Stimulated activated CD8-positive, alpha-beta memory T cell treated with anti-CD3 and anti-CD28 coated beads, Interleukin-2, amount 100 ng/mL, for 48 hours (primary cell): ENCODE measurements around the gene RUFY3.

Experiments
- DNase-seq, 2 donors: peaks; one replicate each; pipeline ENCODE4 v3.0.0-alpha.2; 2020; ENCODE audit warnings: low read depth in 2 of 2

RUFY3 gene

GRCh38 chr4:70778888-70779422 lies 57.2 kb downstream of the RUFY3 start:
- no peak for DNase-seq

GRCh38 chr4:70783096-70783495 lies 61.3 kb downstream of the RUFY3 start:
- no peak for DNase-seq

- no peak for DNase-seq
Measured at GRCh38 chr4:70787496-70787895, 65.7 kb downstream of the RUFY3 start.

GRCh38 chr4:70788733-70789132 lies 67.0 kb downstream of the RUFY3 start:
- DNase-seq = no peak

GRCh38 chr4:70793626-70794025 lies 71.9 kb downstream of the RUFY3 start:
- no peak for DNase-seq

GRCh38 chr4:70801265-70801809 lies 79.6 kb downstream of the RUFY3 start:
- DNase-seq = no peak

GRCh38 chr4:70802928-70803580 lies 81.3 kb downstream of the RUFY3 start:
- DNase-seq = no peak

- no peak for DNase-seq
Measured at GRCh38 chr4:70808151-70808550, 86.4 kb downstream of the RUFY3 start.

- DNase-seq = no peak
Measured at GRCh38 chr4:70815370-70815769, 93.6 kb downstream of the RUFY3 start.

GRCh38 chr4:70816894-70817293 lies 95.1 kb downstream of the RUFY3 start:
- no peak for DNase-seq

GRCh38 chr4:70818173-70818855 lies 96.5 kb downstream of the RUFY3 start:
- DNase-seq = no peak

GRCh38 chr4:70818921-70819320 lies 97.2 kb downstream of the RUFY3 start:
- no peak for DNase-seq

GRCh38 chr4:70829015-70829414 lies 107.3 kb downstream of the RUFY3 start:
- no peak for DNase-seq

- DNase-seq = no peak
Measured at GRCh38 chr4:70829492-70829891, 107.7 kb downstream of the RUFY3 start.

GRCh38 chr4:70830054-70830453 lies 108.3 kb downstream of the RUFY3 start:
- no peak for DNase-seq

GRCh38 chr4:70831293-70831692 lies 109.5 kb downstream of the RUFY3 start:
- DNase-seq = no peak

GRCh38 chr4:70833675-70834074 lies 111.9 kb downstream of the RUFY3 start:
- no peak for DNase-seq

GRCh38 chr4:70836081-70836480 lies 114.3 kb downstream of the RUFY3 start:
- DNase-seq = no peak

- no peak for DNase-seq
Measured at GRCh38 chr4:70838204-70838603, 116.4 kb downstream of the RUFY3 start.

- peak; percentile 46 to 63 for DNase-seq
Measured at GRCh38 chr4:70838666-70839588, 117.2 kb downstream of the RUFY3 start.

- DNase-seq = peak; percentile 91
Measured at GRCh38 chr4:70839589-70840093, 117.9 kb downstream of the RUFY3 start, which contains the start of gene GRSF1. Gene GRSF1, minus strand, starts transcription at chr4:70839890. Its CDS starts 63 bp downstream, at chr4:70839827.

GRCh38 chr4:70840137-70840536 lies 118.4 kb downstream of the RUFY3 start:
- DNase-seq = peak; percentile 53 to 57
